HepG2 (cell line): Measurements from ENCODE around the gene PARVB. TPM values are rescaled to one million over a fixed set of nuclear protein-coding genes. Genes with fewer than 3 reads are reported as not detected.

Experiments
- ATAC-seq: fragments of 200-7000 bp; cut with Tn5 transposase; 3 replicates; pipeline ENCODE4 v1.9.1; 2020; ENCODE audit warnings: mild to moderate bottlenecking, moderate library complexity
- BruUV-seq: library from RNA; stranded (reverse); fragments of 400-500 nt; replicated peaks from 2 replicates; lab custom pipeline; 2021; lab: Mats Ljungman, UMichigan
- CTCF ChIA-PET: fragments of 300-600 bp; formaldehyde crosslinking; extraction: SDS; loops from one replicate; lab custom pipeline; 2021; ENCODE audit warnings: low total read pairs, inconsistent platforms, low intra/inter-chr PET ratio; lab: Yijun Ruan, JAX
- POLR2A ChIA-PET: fragments of 350-600 bp; sonication (Branson Sonifier 250); formaldehyde crosslinking; loops from one replicate; lab custom pipeline; 2020; ENCODE audit warnings: antibody characterized with exemption, inconsistent platforms; lab: Yijun Ruan, JAX
- DNase-seq: peaks from one replicate; pipeline ENCODE4 v3.0.0-alpha.2; 2015; ENCODE audit warnings: low spot score
- FAIRE-seq: peaks from 3 replicates; lab custom pipeline; 2011; peaks lifted over from hg19 to GRCh38; lab: Jason Lieb, UNC
- H2AFZ ChIP-seq: one replicate; pipeline ENCODE4 v1.6.1; 2011; ENCODE audit warnings: low read length, inconsistent platforms
- H3K27ac ChIP-seq: fragments of 300-600 bp; 3 replicates; pipeline ENCODE4 v1.8.0; 2011; ENCODE audit warnings: mixed run types, mild to moderate bottlenecking, mixed read lengths, low read length, inconsistent platforms; ENCODE audit not compliant: insufficient read depth; ENCODE audit errors: extremely low read length
- H3K27me3 ChIP-seq, 2 experiments: fragments of 200-600 bp in 1 of 2; 2 replicates in 1 of 2; 3 replicates in 1 of 2; pipeline versions ENCODE4 v1.6.0 to v1.8.0; 2011; ENCODE audit warnings: low read length in 2 of 2, mild to moderate bottlenecking in 2 of 2, moderate library complexity in 2 of 2, inconsistent platforms in 1 of 2; ENCODE audit not compliant: insufficient read depth in 2 of 2, control insufficient read depth in 1 of 2
- H3K36me3 ChIP-seq, 2 experiments: fragments of 200-600 bp in 1 of 2; replicated peaks in 1 of 2; 2 replicates in 1 of 2; 3 replicates in 1 of 2; pipeline versions ENCODE4 v1.5.1 to v1.8.0; 2011; ENCODE audit warnings: low read length in 2 of 2, inconsistent platforms in 1 of 2; ENCODE audit not compliant: insufficient read depth in 2 of 2, control insufficient read depth in 1 of 2
- H3K4me1 ChIP-seq: 2 replicates; pipeline ENCODE4 v1.5.1; 2012; ENCODE audit warnings: low read length, inconsistent platforms; ENCODE audit not compliant: insufficient read depth
- H3K4me2 ChIP-seq: 2 replicates; pipeline ENCODE4 v1.6.0; 2011; ENCODE audit warnings: low read depth, low read length, inconsistent platforms
- H3K4me3 ChIP-seq, 3 experiments: fragments of 200-600 bp in 1 of 3; sonication (generic), shearing (Covaris generic) in 1 of 3; replicated peaks in 1 of 3; 2 replicates each; pipeline ENCODE4 v1.5.1; 2011 to 2016; ENCODE audit warnings: low read length in 3 of 3, inconsistent platforms in 2 of 3, low read depth in 2 of 3, mild to moderate bottlenecking in 2 of 3, control low read depth in 1 of 3, mixed read lengths in 1 of 3; ENCODE audit not compliant: insufficient read depth in 1 of 3
- H3K79me2 ChIP-seq: one replicate; pipeline ENCODE4 v1.6.1; 2011; ENCODE audit warnings: low read length, inconsistent platforms; ENCODE audit not compliant: insufficient read depth
- H3K9ac ChIP-seq: 2 replicates; pipeline ENCODE4 v1.6.0; 2011; ENCODE audit warnings: mild to moderate bottlenecking, low read depth, low read length, inconsistent platforms; ENCODE audit not compliant: insufficient read depth
- H3K9me3 ChIP-seq: 2 replicates; pipeline ENCODE4 v1.5.1; 2012; ENCODE audit warnings: mild to moderate bottlenecking, low read length
- H4K20me1 ChIP-seq: 2 replicates; pipeline ENCODE4 v1.6.0; 2011; ENCODE audit warnings: inconsistent platforms, mild to moderate bottlenecking, low read length, moderate library complexity; ENCODE audit not compliant: insufficient read depth
- ARNTL ChIP-seq: sonication (generic); formaldehyde crosslinking; IDR thresholded peaks from 2 replicates; pipeline ENCODE4 v1.4.0; 2020; ENCODE audit warnings: mild to moderate bottlenecking, missing genetic modification reagents
- ATF4 ChIP-seq, 2 experiments: fragments of 450-650 bp in 1 of 2; sonication (generic) in 1 of 2; formaldehyde crosslinking; IDR thresholded peaks; 2 replicates each; pipeline versions ENCODE4 v1.5.0 to v1.8.0; 2020 to 2022; ENCODE audit warnings: mild to moderate bottlenecking in 1 of 2, missing genetic modification reagents in 1 of 2
- DNMT3B ChIP-seq: conservative IDR thresholded peaks from 2 replicates; pipeline ENCODE4 v1.6.1; 2016; ENCODE audit warnings: missing biosample characterization, control low read depth
- FOSL1 ChIP-seq: sonication (generic); formaldehyde crosslinking; IDR thresholded peaks from 2 replicates; pipeline ENCODE4 v1.9.0; 2021; ENCODE audit warnings: missing genetic modification reagents, borderline replicate concordance
- FOXO1 ChIP-seq: sonication (generic); formaldehyde crosslinking; IDR thresholded peaks from 2 replicates; pipeline ENCODE4 v1.4.0; 2020; ENCODE audit warnings: missing genetic modification reagents
- FUBP1 ChIP-seq: sonication (generic); formaldehyde crosslinking; IDR thresholded peaks from 2 replicates; pipeline ENCODE4 v1.5.1; 2020; ENCODE audit warnings: missing genetic modification reagents, mild to moderate bottlenecking, borderline replicate concordance
- MAFK ChIP-seq, 2 experiments: IDR thresholded peaks in 1 of 2; conservative IDR thresholded peaks in 1 of 2; 2 replicates each; pipeline ENCODE4 v1.6.1; 2011; ENCODE audit warnings: improper control_type of control experiment in 2 of 2, low read length in 2 of 2
- NCOA2 ChIP-seq: sonication (generic); formaldehyde crosslinking; IDR thresholded peaks from 2 replicates; pipeline ENCODE4 v1.8.0; 2022; ENCODE audit warnings: inconsistent platforms
- NCOR1 ChIP-seq: fragments of 200-600 bp; sonication (generic); IDR thresholded peaks from 2 replicates; pipeline ENCODE4 v1.7.0; 2017; ENCODE audit warnings: antibody characterized with exemption, low read length, borderline replicate concordance
- NR1H2 ChIP-seq: sonication (generic); formaldehyde crosslinking; IDR thresholded peaks from 2 replicates; pipeline ENCODE4 v1.8.1; 2022; ENCODE audit warnings: low read depth, missing genetic modification reagents, borderline replicate concordance
- NR3C1 ChIP-seq: sonication (generic); formaldehyde crosslinking; IDR thresholded peaks from 2 replicates; pipeline ENCODE4 v1.4.0; 2020; ENCODE audit warnings: missing genetic modification reagents
- SSRP1 ChIP-seq: IDR thresholded peaks from 2 replicates; pipeline ENCODE4 v1.6.1; 2016; ENCODE audit warnings: control low read depth
- ZNF383 ChIP-seq: sonication (generic); formaldehyde crosslinking; IDR thresholded peaks from 2 replicates; pipeline ENCODE4 v1.4.0; 2020; ENCODE audit warnings: missing genetic modification reagents, mild to moderate bottlenecking, borderline replicate concordance
- ZNF576 ChIP-seq: sonication (generic); formaldehyde crosslinking; IDR thresholded peaks from 2 replicates; pipeline ENCODE4 v1.4.0; 2020; ENCODE audit warnings: mild to moderate bottlenecking, missing genetic modification reagents
- WGBS: methylation state at CpG from one replicate; pipeline ENCODE4 v1.1.6; 2017; ENCODE audit warnings: low lambda C conversion rate; 5-methylcytosine and 5-hydroxymethylcytosine counted together
- in situ Hi-C: cut with HindIII; loops from 2 replicates; pipeline ENCODE4 v1.10.0; 2017; ENCODE audit warnings: low pct_unique_long_range_greater_than_20kb; ENCODE audit not compliant: extremely low pct_ligation_motif_present
- intact Hi-C: fragments of 100-400 bp; cut with micrococcal nuclease; formaldehyde crosslinking; loops from one replicate; pipeline ENCODE4 v1.10.0; 2022; ENCODE audit not compliant: unreplicated experiment
- polyA plus RNA-seq, 8 experiments: library from polyadenylated mRNA; depleted of rRNA in 3 of 8; stranded (reverse) in 7 of 8; unstranded in 1 of 8; fragments of >200 nt; fragmentation: Illumina TruSeq in 4 of 8; extraction: Trizol in 4 of 8; gene quantifications; 2 replicates each; pipeline versions ENCODE4 v1.2.1 to v1.2.3, GENCODE V29; 2011 to 2016; ENCODE audit warnings: low read depth in 4 of 8, missing spikeins in 1 of 8, mixed read lengths in 1 of 8; ENCODE audit not compliant: insufficient read depth in 1 of 8
- total RNA-seq, 5 experiments: library from RNA; depleted of rRNA; stranded (reverse); fragments of >200 nt; fragmentation: Illumina TruSeq; extraction: Trizol; gene quantifications; 2 replicates each; pipeline ENCODE4 v1.2.3, GENCODE V29; 2016; ENCODE audit warnings: low read depth in 1 of 5

Gene PARVB
- total and polyA plus RNA-seq, 2 of the 13 experiments (the other 11 are each of a cell fraction or from before 2014, with no cell fraction given): 0.11 to 0.15 TPM

- H3K27ac ChIP-seq: no peak overlapping the region
- BruUV-seq: no TSS peak
Observed at GRCh38 chr22:44184006-44184405, 159.9 kb downstream of the PARVB start.

GRCh38 chr22:44185237-44186120 is 161.4 kb downstream of the PARVB start:
- Histone ChIP-seq H3K27me3 (peaks cover 4 to 46% of the 10 kb centered on the region in 2 experiments; a peak in 4 of 5 replicates), H3K79me2 (no peaks in the 10 kb centered on the region), H3K4me2 (no peak overlapping the region), H3K9ac (no peak overlapping the region), H3K9me3 (no peaks in the 10 kb centered on the region), H2AFZ (no peak overlapping the region), H3K4me3 (no peak overlapping the region), H3K4me1 (no peaks in the 10 kb centered on the region), H3K36me3 (no peaks in the 10 kb centered on the region), H4K20me1 (no peaks in the 10 kb centered on the region), H3K27ac (no peak overlapping the region)
- intact Hi-C loops (no loop called here), in situ Hi-C loops (no loop called here)
- ChIA-PET CTCF (no interaction called here), POLR2A (no interaction called here)
- WGBS: 25% methylated on average over 11 of the region's 16 CpGs
- ATAC-seq (no peak), FAIRE-seq (no peak), DNase-seq (no peak)
- BruUV-seq: no TSS peak
- TF ChIP-seq DNMT3B (CRISPR knock-in tag) (no peak), NCOR1 (no peak), ARNTL (CRISPR knock-in tag) (no peak), NCOA2 (CRISPR knock-in tag) (no peak), SSRP1 (CRISPR knock-in tag) (no peak), FOSL1 (CRISPR knock-in tag) (no peak), FOXO1 (no peak), ZNF383 (CRISPR knock-in tag) (no peak), NR1H2 (CRISPR knock-in tag) (no peak), ZNF576 (CRISPR knock-in tag) (no peak), NR3C1 (CRISPR knock-in tag) (no peak), FUBP1 (no peak)

More at GRCh38 chr22:44184006-44184405, 159.9 kb downstream of the PARVB start:
- Histone ChIP-seq H3K4me1 (no peaks in the 10 kb centered on the region), H2AFZ (no peak overlapping the region), H3K4me3 (no peak overlapping the region), H3K9ac (no peak overlapping the region), H3K36me3 (no peaks in the 10 kb centered on the region), H3K27me3 (peaks cover 3 to 58% of the 10 kb centered on the region in 2 experiments; a peak in 4 of 5 replicates), H3K79me2 (no peaks in the 10 kb centered on the region), H3K9me3 (no peaks in the 10 kb centered on the region), H3K4me2 (no peak overlapping the region), H4K20me1 (no peaks in the 10 kb centered on the region)
- TF ChIP-seq MAFK (conservative IDR thresholded peaks at IDR 0.05 in 1 of 2, IDR thresholded peaks at IDR 0.05 in 1 of 2; ENCODE audit: low read length in 2 of 2): peak in 1 of 2 experiments; percentile 26; a peak in 1 of 4 replicates
- no peak for TF ChIP-seq ATF4 (CRISPR knock-in tag; IDR thresholded peaks at IDR 0.05)
- ChIA-PET POLR2A (no interaction called here), CTCF (no interaction called here)
- in situ Hi-C loops: no loop called here
- intact Hi-C loops: no loop called here
- DNase-seq (no peak), FAIRE-seq (no peak), ATAC-seq (no peak)
- 26% methylated on average over 4 of the region's 4 CpGs for WGBS
